HG03457 (cell line): ENCODE results near the gene CIPC.

Experiments used
- ATAC-seq: cut with Tn5 transposase; IDR thresholded peaks from one replicate; pipeline ENCODE4 v1.9.1; 2021; ENCODE audit warnings: moderate number of reproducible peaks; ENCODE audit not compliant: unreplicated experiment

Gene CIPC

GRCh38 chr14:77151245-77151644, 53.2 kb downstream of the CIPC start:
- ATAC-seq: no peak

- no peak for ATAC-seq
Observed at GRCh38 chr14:77151918-77152588, 54.0 kb downstream of the CIPC start.

DNA sequence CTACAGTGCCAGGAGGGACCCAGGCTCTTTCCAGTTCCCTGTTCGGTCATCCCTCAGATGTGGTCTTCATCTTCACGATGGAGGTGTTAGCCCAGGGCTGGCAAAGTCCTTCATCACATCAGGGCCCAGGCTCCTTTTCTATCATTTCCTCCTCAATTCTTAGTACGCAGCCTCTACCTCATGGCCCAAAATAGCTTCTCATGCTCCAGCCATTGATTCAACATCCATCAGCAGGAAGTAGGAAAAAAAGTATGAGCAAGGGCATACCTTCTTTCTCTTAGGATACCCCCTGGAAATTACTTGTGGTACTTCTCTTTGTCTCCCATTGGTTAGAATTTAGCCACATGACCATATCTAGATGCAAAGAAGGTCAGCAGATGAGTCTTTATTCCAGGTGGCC, 55.7 kb downstream of the CIPC start:
- ATAC-seq: no peak

DNA sequence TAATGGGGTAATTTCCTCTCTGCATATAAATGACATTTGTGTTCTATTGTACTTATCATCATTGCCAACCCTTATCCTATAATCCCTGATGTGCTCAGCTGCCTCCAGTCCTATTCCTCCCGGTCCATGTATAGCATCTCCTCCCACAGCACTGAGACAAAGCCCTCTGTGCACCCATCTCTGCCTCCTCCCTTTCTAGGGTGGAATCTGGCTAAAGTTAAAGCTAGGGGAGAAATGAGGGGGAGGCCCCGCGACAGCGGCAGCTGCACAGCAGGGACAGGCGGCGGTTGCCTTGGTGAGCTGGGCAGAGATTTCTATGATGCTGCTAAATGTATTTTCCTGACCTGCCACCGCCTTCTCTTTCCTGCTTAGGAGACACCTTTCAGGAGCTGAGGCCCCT, 56.4 kb downstream of the CIPC start:
- ATAC-seq: no peak

DNA sequence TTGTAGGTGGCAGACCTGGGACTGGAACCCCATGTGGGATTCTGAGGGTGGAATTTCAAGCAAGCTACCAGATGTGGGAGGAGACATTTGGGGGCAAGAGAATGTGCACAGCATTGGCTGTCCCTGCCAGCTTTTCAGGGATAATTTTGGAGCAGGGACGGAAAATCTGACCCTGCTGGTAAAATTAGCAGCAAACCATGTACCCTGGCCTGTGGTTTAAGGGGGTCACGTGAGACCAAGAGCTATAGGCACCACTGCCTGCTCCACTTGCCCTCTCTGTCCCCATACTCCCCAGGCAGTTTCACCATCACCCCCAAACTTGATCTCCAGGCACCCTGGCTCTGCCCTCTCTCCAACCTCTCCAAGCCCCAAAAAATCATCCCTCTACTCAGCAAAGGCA, 57.0 kb downstream of the CIPC start:
- ATAC-seq: no peak

DNA sequence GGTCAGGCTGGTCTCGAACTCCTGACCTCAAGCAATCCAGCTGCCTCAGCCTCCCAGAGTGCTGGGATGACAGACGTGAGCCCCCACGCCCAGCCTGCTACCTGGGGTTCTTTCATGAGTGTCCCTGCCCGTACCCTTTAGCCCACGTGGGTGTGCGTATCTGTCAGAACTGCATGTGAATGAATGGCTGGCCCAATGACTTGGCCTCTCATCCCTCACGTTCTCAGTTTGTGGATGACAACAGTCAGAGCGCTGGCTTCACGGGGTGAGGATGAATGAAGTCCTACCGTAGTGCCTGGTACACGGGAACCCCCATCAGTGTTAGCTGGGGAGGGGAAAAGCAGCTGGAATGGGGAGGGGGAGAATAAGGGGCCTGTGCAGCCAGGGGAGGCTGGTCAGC, 59.7 kb downstream of the CIPC start:
- no peak for ATAC-seq

- ATAC-seq: no peak
Observed at GRCh38 chr14:77158175-77158881, 60.3 kb downstream of the CIPC start.

- ATAC-seq: no peak
Observed at GRCh38 chr14:77158882-77159255, 60.8 kb downstream of the CIPC start.

DNA sequence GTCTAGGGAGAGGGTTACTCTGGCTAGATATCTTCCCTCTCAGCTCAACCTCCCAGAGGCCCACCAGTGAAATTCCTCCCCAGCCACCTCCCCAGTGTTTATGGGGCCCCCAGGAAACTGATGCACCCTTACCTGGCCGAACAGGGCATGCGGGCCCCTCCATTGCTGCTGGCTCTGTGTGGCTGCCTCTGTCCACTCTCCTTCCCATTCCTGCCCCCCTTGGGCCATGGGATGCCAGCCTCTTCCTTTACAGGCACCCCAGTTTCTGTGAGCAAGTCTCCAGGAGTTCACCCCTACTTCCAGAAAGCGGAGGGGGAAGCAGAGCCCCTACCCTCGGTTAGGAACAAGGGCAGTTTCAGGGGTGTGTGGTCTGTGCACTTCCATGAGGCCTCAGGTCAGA, 63.0 kb downstream of the CIPC start:
- no peak for ATAC-seq
